Activated CD8-positive, alpha-beta T cell treated with anti-CD3 and anti-CD28 coated beads, Interleukin-2, amount 10 ng/mL, durations not matched to agents 7 days and 5 days (primary cell): ENCODE data around the gene CPNE9. TPM values are rescaled to one million over a fixed set of nuclear protein-coding genes. Genes with fewer than 3 reads are reported as not detected.
"Not testable (repeated sequence)": the region's sequence is repeated elsewhere in the genome, so short reads cannot be mapped to it uniquely, and the experiment has no call there.

Source experiments
- ATAC-seq: fragments of 150-1000 bp; cut with Tn5 transposase; one replicate; pipeline ENCODE4 v1.10.0; 2021; ENCODE audit warnings: moderate library complexity
- CTCF ChIA-PET: fragments of 350-600 bp; sonication (Branson Sonifier 250); formaldehyde crosslinking; loops from one replicate; lab custom pipeline; 2021; ENCODE audit warnings: antibody characterized with exemption; lab: Charles Lee
- POLR2A ChIA-PET: fragments of 350-600 bp; sonication (Branson Sonifier 250); formaldehyde crosslinking; loops from one replicate; lab custom pipeline; 2021; ENCODE audit warnings: antibody characterized with exemption; lab: Charles Lee
- DNase-seq: peaks from one replicate; pipeline ENCODE4 v3.0.0-alpha.2; 2020
- H3K27ac Mint-ChIP-seq: one replicate; pipeline ENCODE4 v1.8.0; 2021; ENCODE audit warnings: mild to moderate bottlenecking, mixed read lengths
- H3K27me3 Mint-ChIP-seq: one replicate; pipeline ENCODE4 v1.8.0; 2021; ENCODE audit warnings: low read depth, mixed read lengths
- H3K36me3 Mint-ChIP-seq: one replicate; pipeline ENCODE4 v1.8.0; 2021; ENCODE audit warnings: low read depth, mixed read lengths
- H3K4me1 Mint-ChIP-seq: one replicate; pipeline ENCODE4 v1.8.0; 2021; ENCODE audit warnings: low read depth, mixed read lengths
- H3K4me3 Mint-ChIP-seq: one replicate; pipeline ENCODE4 v1.8.0; 2021; ENCODE audit warnings: mild to moderate bottlenecking, mixed read lengths
- H3K9me3 Mint-ChIP-seq: one replicate; pipeline ENCODE4 v1.8.0; 2022; ENCODE audit warnings: mixed read lengths; ENCODE audit not compliant: insufficient read depth
- total RNA-seq, 2 experiments: library from RNA; stranded (reverse); gene quantifications; one replicate each; pipeline ENCODE4 v1.2.3, GENCODE V29; 2021

The CPNE9 gene
- total RNA-seq, 2 experiments from 2014 or later: not detected

DNA sequence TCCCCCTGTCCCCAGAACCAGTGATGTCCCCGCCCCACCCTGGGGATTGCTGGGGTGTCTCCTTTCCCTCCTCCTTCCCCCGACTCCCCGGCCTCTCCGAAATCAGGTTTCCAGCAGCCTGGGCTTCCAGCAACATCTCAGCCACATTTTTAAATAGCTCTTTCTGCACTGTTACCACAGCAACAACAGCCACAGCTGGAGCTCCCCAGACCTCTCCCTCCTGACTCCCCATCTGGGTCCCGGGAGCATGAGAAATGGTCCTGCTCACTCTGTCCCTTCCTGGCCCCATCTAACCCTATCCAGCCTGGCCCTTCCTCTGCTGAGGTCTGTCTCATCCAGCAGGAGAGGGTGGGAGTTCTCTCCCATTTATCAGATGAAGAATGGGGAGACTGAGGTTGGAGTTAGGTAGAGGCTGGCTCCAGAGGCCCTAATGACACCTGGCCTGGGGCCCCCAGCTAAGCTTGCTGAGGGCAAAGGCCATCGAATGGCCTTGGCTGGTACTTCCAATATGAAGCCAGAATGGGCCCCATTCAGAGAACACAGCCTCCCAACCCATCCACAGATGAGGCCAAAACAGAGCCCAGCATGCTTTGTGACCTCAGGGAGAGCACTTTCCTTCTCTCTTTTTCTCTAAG lies 64.6 kb downstream of the CPNE9 start:
- Mint-ChIP-seq H3K4me1 (peaks cover 38% of the 10 kb centered on the region), H3K36me3 (peaks cover 18% of the 10 kb centered on the region), H3K4me3 (peak overlapping the region; percentile 79), H3K27me3 (no peaks in the 10 kb centered on the region), H3K27ac (peak overlapping the region; percentile 19), H3K9me3 (no peaks in the 10 kb centered on the region)
- DNase-seq (no peak), ATAC-seq (no peak)
- POLR2A ChIA-PET: interaction anchor here (4.7 kb wide), 1 partner anchor 24 kb away, joined by 23 read pairs; the partner anchor contains the start of genes ARPC4 and TADA3
- CTCF ChIA-PET: interaction anchor here (1.0 to 1.5 kb wide), 2 partner anchors 14 to 41 kb away, joined by 3 to 4 read pairs; no protein-coding TSS in a partner anchor

DNA sequence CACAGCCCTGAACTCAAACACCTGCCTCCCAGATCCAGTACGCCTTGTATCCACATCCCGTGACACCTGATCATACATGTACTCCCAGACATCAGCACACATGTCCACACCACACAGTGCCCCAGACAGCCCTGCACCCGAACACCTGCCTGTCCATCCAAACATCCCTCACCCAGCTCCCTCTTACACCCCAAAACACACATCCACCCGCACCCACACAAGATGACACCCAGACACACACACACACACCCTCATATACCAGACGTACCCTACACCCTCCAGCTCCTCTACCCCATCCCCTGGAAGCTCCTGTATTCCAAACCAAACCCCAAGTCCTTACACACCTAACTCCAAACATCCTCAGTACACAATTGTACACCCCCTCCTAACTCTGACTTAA lies 65.4 kb downstream of the CPNE9 start:
- CTCF ChIA-PET: interaction anchor here (0.9 to 1.5 kb wide), 3 partner anchors 13 to 42 kb away, joined by 3 to 4 read pairs (median 3); no protein-coding TSS in a partner anchor
- Mint-ChIP-seq H3K27ac (peak overlapping the region; percentile 68), H3K4me3 (peak overlapping the region; percentile 79), H3K4me1 (peaks cover 39% of the 10 kb centered on the region), H3K9me3 (no peaks in the 10 kb centered on the region), H3K27me3 (no peaks in the 10 kb centered on the region), H3K36me3 (peaks cover 18% of the 10 kb centered on the region)
- POLR2A ChIA-PET: interaction anchor here (4.7 kb wide), 1 partner anchor 23 kb away, joined by 23 read pairs; the partner anchor contains the start of genes ARPC4 and TADA3
- DNase-seq (no peak), ATAC-seq (no peak)

DNA sequence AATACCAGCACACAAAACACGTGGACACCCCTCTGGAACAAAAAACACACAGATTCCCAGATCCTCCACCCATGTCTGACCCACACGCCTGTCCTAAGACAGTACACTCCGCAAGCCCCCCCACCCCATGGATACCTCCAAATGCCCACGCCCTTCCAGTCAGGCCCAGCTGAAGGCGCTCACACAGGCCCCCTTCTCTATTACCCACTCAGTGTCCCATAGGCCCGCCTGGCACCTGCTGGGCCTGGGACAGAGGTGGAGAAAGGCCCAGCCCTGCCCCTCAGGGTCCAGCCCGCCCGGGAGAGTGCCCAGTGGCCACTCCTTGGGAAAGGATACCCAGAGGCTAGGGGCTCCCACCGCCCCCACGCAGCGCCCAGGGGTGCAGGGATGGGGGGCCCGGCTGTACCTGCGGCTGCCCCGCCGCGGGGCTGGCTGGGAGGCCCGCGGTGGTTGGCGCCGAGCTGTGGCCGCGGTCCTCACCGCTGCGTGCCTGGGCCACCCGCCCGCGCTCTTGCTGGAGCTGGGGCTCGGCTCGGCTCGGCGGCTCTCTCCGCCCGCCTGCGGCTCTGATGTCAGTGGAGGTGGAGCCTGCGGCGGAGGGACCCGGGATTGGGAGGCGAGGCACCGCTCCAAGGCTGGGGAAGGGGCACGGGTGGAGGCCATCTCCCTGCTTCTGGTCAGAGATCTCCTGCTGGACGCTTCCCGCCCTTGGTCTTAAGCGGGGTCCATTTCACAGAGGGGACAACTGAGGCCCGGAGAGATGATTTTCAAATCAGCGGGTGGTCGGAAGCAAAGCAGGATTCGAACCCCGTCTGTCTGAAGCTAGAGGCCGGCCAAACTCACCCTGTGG lies 66.0 kb downstream of the CPNE9 start, which contains the start of gene CAMK1:
TSS of gene CAMK1 (minus strand) at position 522 of the 850 bp plus-strand sequence. CDS start 2,198 bp downstream, outside the sequence.
- ChIA-PET POLR2A (interaction anchor here (4.7 kb wide), 1 partner anchor 22 kb away, joined by 23 read pairs; the partner anchor contains the start of genes ARPC4 and TADA3), CTCF (interaction anchor here (0.9 to 1.0 kb wide), 2 partner anchors 17 to 23 kb away, joined by 3 to 4 read pairs; partner anchors contain the start of gene ARPC4)
- ATAC-seq: peak; percentile 95
- H3K27me3 Mint-ChIP-seq: no peaks in the 10 kb centered on the region
- peak within 1 kb of the TSS; percentile 83 for H3K27ac Mint-ChIP-seq
- H3K36me3 Mint-ChIP-seq: peaks cover 18% of the 10 kb centered on the region
- DNase-seq: peak; percentile 72
- H3K4me3 Mint-ChIP-seq: peak within 1 kb of the TSS; percentile 79
- H3K9me3 Mint-ChIP-seq: no peaks in the 10 kb centered on the region
- peaks cover 39% of the 10 kb centered on the region for H3K4me1 Mint-ChIP-seq

DNA sequence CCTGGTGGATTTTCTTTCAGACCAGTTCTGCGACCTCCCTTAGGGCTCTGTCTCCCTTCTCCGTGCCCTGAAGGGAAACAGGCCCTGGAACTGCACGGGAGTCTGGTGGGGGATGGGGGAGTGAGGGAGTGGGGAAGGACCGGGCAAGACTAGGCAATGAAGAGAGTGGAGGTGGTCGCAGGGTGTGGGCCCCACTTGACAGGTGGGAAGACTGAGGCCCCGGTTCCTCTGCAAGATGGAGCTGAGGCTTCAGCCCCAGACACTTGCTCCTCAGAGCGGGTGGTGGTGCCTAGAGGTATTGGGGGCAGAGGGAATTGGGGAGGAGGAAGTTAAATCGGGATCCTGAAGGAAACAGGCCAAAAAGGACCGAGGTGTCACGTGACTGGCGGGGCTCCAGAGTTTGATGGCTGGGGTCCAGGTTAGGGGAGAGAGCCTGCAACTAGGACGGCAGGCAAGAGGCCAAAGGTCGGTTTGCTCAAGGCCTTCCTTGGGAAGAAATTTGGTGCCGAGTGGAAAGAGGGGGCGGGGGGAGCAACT lies 66.7 kb downstream of the CPNE9 start:
- no peaks in the 10 kb centered on the region for H3K9me3 Mint-ChIP-seq
- peaks cover 14% of the 10 kb centered on the region for H3K36me3 Mint-ChIP-seq
- peak overlapping the region; percentile 83 for H3K27ac Mint-ChIP-seq
- ChIA-PET CTCF (interaction anchor here (1.0 kb wide), 1 partner anchor 23 kb away, joined by 4 read pairs; the partner anchor contains the start of gene ARPC4), POLR2A (interaction anchor here (0.6 to 4.7 kb wide), 2 partner anchors 22 to 100 kb away, joined by 3 to 23 read pairs; partner anchors contain the start of genes ARPC4 and TADA3)
- H3K4me3 Mint-ChIP-seq: peak overlapping the region; percentile 67
- DNase-seq: no peak
- H3K27me3 Mint-ChIP-seq: no peaks in the 10 kb centered on the region
- peak; percentile 8 for ATAC-seq
- peaks cover 42% of the 10 kb centered on the region for H3K4me1 Mint-ChIP-seq

DNA sequence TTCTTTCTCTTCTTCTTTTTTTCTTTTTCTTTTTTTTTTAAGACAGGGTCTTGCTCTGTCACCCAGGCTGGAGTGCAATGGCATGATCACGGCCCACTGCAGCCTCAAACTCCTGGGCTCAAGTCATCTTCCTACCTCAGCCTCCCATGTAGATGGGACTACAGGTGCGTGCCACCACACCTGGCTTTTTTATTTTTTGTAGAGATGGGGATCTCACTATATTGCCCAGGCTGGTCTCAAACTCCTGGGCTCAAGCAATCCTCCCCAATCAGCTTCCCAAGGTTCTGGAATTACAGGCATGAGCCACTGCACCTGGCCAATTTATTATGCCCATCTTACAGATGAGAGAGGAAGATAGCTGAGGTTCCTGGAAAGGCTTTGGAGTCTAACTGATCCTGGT lies 67.4 kb downstream of the CPNE9 start:
- ATAC-seq, DNase-seq, H3K9me3 Mint-ChIP-seq, H3K27me3 Mint-ChIP-seq: not testable (repeated sequence)
- peaks cover 45% of the 10 kb centered on the region for H3K4me1 Mint-ChIP-seq
- POLR2A ChIA-PET: interaction anchor here (0.6 to 4.7 kb wide), 3 partner anchors 21 to 101 kb away, joined by 3 to 23 read pairs (median 3); partner anchors contain the start of genes ARPC4 and TADA3
- peaks cover 11% of the 10 kb centered on the region for H3K36me3 Mint-ChIP-seq
- H3K27ac Mint-ChIP-seq: peak overlapping the region; percentile 28
- CTCF ChIA-PET: interaction anchor here (1.0 kb wide), 1 partner anchor 55 kb away, joined by 3 read pairs; no protein-coding TSS in a partner anchor
- H3K4me3 Mint-ChIP-seq: peak overlapping the region; percentile 41

DNA sequence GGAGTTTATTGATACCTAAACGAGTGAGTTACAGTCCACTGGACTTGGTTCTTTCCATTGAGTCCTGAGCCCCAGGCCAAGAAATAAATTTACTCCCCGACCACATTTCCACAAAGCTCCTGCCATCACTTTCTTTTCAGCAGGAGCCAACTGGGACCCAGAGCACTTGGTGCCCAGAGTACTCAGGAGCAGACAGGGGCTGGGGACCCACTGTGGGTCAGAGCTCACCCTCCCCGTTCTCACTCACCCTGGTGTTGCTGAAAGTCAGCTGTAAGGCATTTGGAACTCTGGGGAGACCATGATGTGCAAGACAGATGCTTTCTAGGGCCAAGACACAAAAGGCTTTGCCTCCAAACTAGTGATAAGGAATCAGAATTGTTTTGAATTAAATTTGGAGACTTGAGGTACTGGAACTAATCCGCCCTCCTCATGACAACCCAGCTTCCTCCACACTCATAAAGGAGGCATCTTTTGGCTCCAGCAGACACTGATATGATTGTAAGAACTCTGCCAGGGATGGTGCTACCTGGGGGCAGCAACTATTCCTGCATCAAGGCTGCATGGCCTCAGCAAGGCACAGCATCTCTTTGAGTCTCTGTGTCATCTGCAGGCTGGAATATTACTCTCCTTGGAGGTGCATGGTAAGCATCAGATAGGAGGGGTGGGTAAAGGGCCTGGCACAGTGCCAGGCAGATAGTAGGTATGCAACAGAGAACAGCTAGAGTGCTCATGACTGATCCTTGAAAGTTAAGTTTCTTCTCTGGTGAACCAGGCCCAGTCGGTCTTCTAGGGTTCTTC lies 73.5 kb downstream of the CPNE9 start:
- peaks cover 58% of the 10 kb centered on the region for H3K4me1 Mint-ChIP-seq

DNA sequence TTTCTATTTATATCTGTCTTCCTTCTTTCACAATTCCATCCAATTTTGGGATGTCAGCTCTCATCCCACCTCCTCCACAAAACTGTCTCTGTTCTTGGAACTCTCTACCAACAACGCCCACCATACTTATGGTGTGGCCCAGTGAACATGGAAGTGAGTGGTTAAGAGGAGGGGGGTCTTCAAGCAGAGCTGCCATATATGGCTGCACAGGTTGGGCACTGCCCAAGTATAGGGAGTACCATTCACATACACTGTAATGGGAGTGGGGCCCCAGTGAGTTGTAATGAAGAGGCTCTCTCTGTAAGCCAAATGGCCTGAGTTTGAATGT lies 74.0 kb downstream of the CPNE9 start:
- Mint-ChIP-seq H3K27me3 (no peaks in the 10 kb centered on the region), H3K9me3 (no peaks in the 10 kb centered on the region), H3K4me3 (no peak overlapping the region), H3K4me1 (peaks cover 63% of the 10 kb centered on the region), H3K27ac (no peak overlapping the region), H3K36me3 (peaks cover 32% of the 10 kb centered on the region)
- CTCF ChIA-PET: interaction anchor here (1.6 kb wide), 1 partner anchor 15 kb away, joined by 3 read pairs; no protein-coding TSS in a partner anchor
- DNase-seq: no peak
- POLR2A ChIA-PET: interaction anchor here (3.0 kb wide), 1 partner anchor 15 kb away, joined by 18 read pairs; the partner anchor contains the start of genes ARPC4 and TADA3
- no peak for ATAC-seq

More for the DNA sequence above, 73.5 kb downstream of the CPNE9 start:
- ATAC-seq (no peak), DNase-seq (no peak)
- ChIA-PET CTCF (interaction anchor here (1.6 kb wide), 1 partner anchor 14 kb away, joined by 3 read pairs; no protein-coding TSS in a partner anchor), POLR2A (interaction anchor here (3.0 kb wide), 1 partner anchor 16 kb away, joined by 18 read pairs; the partner anchor contains the start of genes ARPC4 and TADA3)
- Mint-ChIP-seq H3K9me3 (no peaks in the 10 kb centered on the region), H3K36me3 (peaks cover 28% of the 10 kb centered on the region), H3K4me3 (no peak overlapping the region), H3K27ac (no peak overlapping the region), H3K27me3 (no peaks in the 10 kb centered on the region)

DNA sequence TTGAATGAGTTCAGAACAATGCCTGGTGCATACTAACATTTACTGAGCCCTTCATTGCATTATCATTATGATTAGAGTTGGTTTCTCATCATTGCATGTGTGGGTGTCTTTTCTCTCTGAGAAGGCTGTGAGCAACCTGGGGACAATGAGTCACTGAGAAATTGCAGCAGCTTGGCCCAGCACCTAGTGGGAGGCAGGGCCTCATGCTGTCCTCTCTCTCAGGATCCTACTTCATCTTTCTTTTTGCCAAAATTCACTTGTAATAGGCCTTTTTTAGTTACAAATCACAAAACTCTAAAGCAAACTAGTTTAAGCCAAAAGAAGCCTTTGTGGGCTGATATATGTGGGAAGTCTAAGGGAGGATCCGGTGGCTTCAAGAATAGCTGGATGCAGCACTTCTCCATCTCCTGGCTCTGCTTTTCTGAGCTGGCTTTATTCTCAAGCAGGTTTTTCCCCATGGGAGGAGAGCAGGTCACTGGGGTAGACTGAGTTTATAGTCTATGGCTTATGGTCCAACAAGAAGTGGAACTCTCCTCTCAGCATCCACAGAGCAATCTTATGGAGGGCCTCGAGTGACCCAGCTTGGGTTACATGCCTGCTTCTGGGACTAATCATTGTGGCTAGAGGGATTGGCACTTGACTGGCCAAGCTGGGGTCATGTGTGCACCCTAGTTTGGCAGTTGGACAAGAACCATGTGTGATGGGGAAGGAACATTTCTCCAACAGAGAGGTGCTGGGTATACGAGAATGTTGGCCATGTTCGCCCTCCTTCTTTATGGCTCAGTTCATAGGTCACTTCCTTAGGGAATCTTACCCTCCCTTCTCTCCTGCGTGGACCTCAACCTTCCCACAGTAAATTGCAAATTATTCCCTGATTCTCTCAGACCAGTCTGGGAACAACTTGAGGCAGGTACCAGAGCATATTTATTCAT lies 74.8 kb downstream of the CPNE9 start:
- ATAC-seq: no peak
- DNase-seq: no peak
- ChIA-PET POLR2A (interaction anchor here (0.6 to 3.0 kb wide), 3 partner anchors 14 to 507 kb away, joined by 3 to 18 read pairs (median 4); partner anchors contain the start of genes ARPC4 and TADA3), CTCF (interaction anchor here (1.6 kb wide), 1 partner anchor 15 kb away, joined by 3 read pairs; no protein-coding TSS in a partner anchor)
- peaks cover 68% of the 10 kb centered on the region for H3K4me1 Mint-ChIP-seq
- H3K27ac Mint-ChIP-seq: peak overlapping the region; percentile 97
- no peaks in the 10 kb centered on the region for H3K9me3 Mint-ChIP-seq
- peaks cover 36% of the 10 kb centered on the region for H3K36me3 Mint-ChIP-seq
- no peak overlapping the region for H3K4me3 Mint-ChIP-seq
- no peaks in the 10 kb centered on the region for H3K27me3 Mint-ChIP-seq

DNA sequence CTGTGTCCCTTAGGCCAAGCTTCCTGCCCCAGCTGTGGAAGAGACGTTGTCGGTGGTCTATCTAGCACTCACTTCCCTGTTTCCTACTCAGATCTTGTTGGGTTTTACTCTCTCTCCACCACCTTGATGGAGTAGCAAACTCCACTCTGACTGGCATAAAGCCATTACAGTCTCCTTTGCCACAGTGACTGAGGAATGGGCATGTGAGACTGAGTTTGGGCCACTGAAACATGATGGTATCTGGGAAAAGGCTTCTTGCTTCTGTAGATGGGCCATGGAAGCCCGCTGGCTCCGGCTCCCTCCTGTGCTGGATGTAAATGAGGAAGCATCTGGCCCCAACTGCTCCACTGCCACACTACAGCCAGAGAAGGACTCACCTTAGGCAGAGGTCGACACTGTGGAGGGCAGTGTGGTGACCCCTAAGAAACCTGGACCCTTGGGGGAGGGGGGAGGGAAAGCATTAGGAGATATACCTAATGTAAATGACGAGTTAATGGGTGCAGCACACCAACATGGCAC lies 75.5 kb downstream of the CPNE9 start:
- DNase-seq (no peak), ATAC-seq (no peak)
- Mint-ChIP-seq H3K27ac (peak overlapping the region; percentile 97), H3K4me1 (peaks cover 66% of the 10 kb centered on the region), H3K4me3 (peak overlapping the region; percentile 20), H3K9me3 (no peaks in the 10 kb centered on the region), H3K36me3 (peaks cover 42% of the 10 kb centered on the region), H3K27me3 (no peaks in the 10 kb centered on the region)
- CTCF ChIA-PET: no interaction called here
- POLR2A ChIA-PET: interaction anchor here (3.0 to 3.3 kb wide), 2 partner anchors 13 to 14 kb away, joined by 18 to 38 read pairs; partner anchors contain the start of genes ARPC4 and TADA3
